ENCODE data around the gene CNPPD1. TPM values are rescaled to one million over a fixed set of nuclear protein-coding genes. Genes with fewer than 3 reads are reported as not detected.

Gene CNPPD1
- total RNA-seq, 1 donor from 2014 or later: 43.1 TPM

GRCh38 chr2:219216535-219216915 is 39.8 kb upstream of the CNPPD1 start:
- H3K9me3 Mint-ChIP-seq (ENCODE audit: low read depth): no peaks in the 10 kb centered on the region

GRCh38 chr2:219215871-219216534 is 39.3 kb upstream of the CNPPD1 start:
- no peak for DNase-seq (ENCODE audit: low spot score)
- TF ChIP-seq CTCF (IDR thresholded peaks at IDR 0.05): no peak
- H3K27ac Mint-ChIP-seq (ENCODE audit: unreplicated experiment): no peak overlapping the region
- peaks cover 28% of the 10 kb centered on the region for H3K4me1 Mint-ChIP-seq (ENCODE audit: low read depth)
- no peaks in the 10 kb centered on the region for H3K27me3 Mint-ChIP-seq (ENCODE audit: low read depth)
- H3K4me3 Mint-ChIP-seq (ENCODE audit: unreplicated experiment): no peak overlapping the region
- H3K36me3 Mint-ChIP-seq (ENCODE audit: low read depth): peaks cover 12% of the 10 kb centered on the region
- no peaks in the 10 kb centered on the region for H3K9me3 Mint-ChIP-seq (ENCODE audit: low read depth)

More at GRCh38 chr2:219216535-219216915, 39.8 kb upstream of the CNPPD1 start:
- H3K36me3 Mint-ChIP-seq (ENCODE audit: low read depth): peaks cover 14% of the 10 kb centered on the region
- H3K27ac Mint-ChIP-seq (ENCODE audit: unreplicated experiment): peak overlapping the region; percentile 12
- peak overlapping the region; percentile 25 for H3K4me3 Mint-ChIP-seq (ENCODE audit: unreplicated experiment)
- TF ChIP-seq CTCF (IDR thresholded peaks at IDR 0.05): no peak
- peaks cover 28% of the 10 kb centered on the region for H3K4me1 Mint-ChIP-seq (ENCODE audit: low read depth)
- DNase-seq (ENCODE audit: low spot score): no peak
- no peaks in the 10 kb centered on the region for H3K27me3 Mint-ChIP-seq (ENCODE audit: low read depth)

- no peak overlapping the region for H3K4me3 Mint-ChIP-seq (ENCODE audit: unreplicated experiment)
- no peak for TF ChIP-seq CTCF (IDR thresholded peaks at IDR 0.05)
- peaks cover 23% of the 10 kb centered on the region for H3K4me1 Mint-ChIP-seq (ENCODE audit: low read depth)
- H3K27ac Mint-ChIP-seq (ENCODE audit: unreplicated experiment): no peak overlapping the region
- peaks cover 15% of the 10 kb centered on the region for H3K36me3 Mint-ChIP-seq (ENCODE audit: low read depth)
- H3K9me3 Mint-ChIP-seq (ENCODE audit: low read depth): no peaks in the 10 kb centered on the region
- H3K27me3 Mint-ChIP-seq (ENCODE audit: low read depth): no peaks in the 10 kb centered on the region
- no peak for DNase-seq (ENCODE audit: low spot score)
Measured at GRCh38 chr2:219214786-219215185, 38.1 kb upstream of the CNPPD1 start.

GRCh38 chr2:219214141-219214540 is 37.4 kb upstream of the CNPPD1 start:
- H3K27me3 Mint-ChIP-seq (ENCODE audit: low read depth): no peaks in the 10 kb centered on the region
- TF ChIP-seq CTCF (IDR thresholded peaks at IDR 0.05): no peak
- no peak overlapping the region for H3K4me3 Mint-ChIP-seq (ENCODE audit: unreplicated experiment)
- no peak overlapping the region for H3K27ac Mint-ChIP-seq (ENCODE audit: unreplicated experiment)
- H3K4me1 Mint-ChIP-seq (ENCODE audit: low read depth): peaks cover 17% of the 10 kb centered on the region
- H3K9me3 Mint-ChIP-seq (ENCODE audit: low read depth): no peaks in the 10 kb centered on the region
- DNase-seq (ENCODE audit: low spot score): no peak
- H3K36me3 Mint-ChIP-seq (ENCODE audit: low read depth): peaks cover 17% of the 10 kb centered on the region

- Mint-ChIP-seq H3K9me3 (ENCODE audit: low read depth) (no peaks in the 10 kb centered on the region), H3K4me1 (ENCODE audit: low read depth) (peaks cover 18% of the 10 kb centered on the region), H3K27me3 (ENCODE audit: low read depth) (no peaks in the 10 kb centered on the region), H3K27ac (ENCODE audit: unreplicated experiment) (no peak overlapping the region), H3K4me3 (ENCODE audit: unreplicated experiment) (no peak overlapping the region), H3K36me3 (ENCODE audit: low read depth) (peaks cover 17% of the 10 kb centered on the region)
- no peak for TF ChIP-seq CTCF (IDR thresholded peaks at IDR 0.05)
- DNase-seq (ENCODE audit: low spot score): no peak
Measured at GRCh38 chr2:219213486-219214071, 36.9 kb upstream of the CNPPD1 start.
